IMR-90 (cell line): ENCODE results near the gene ACOXL. TPM values are rescaled to one million over a fixed set of nuclear protein-coding genes. Genes with fewer than 3 reads are reported as not detected.

Experiments used
- ATAC-seq: fragments of 200-7000 bp; cut with Tn5 transposase; 2 replicates; pipeline ENCODE4 v1.9.1; 2020; ENCODE audit warnings: low read depth, mild to moderate bottlenecking, moderate library complexity
- BruUV-seq: library from RNA; stranded (reverse); fragments of 400-500 nt; replicated peaks from 2 replicates; lab custom pipeline; 2021; lab: Mats Ljungman, UMichigan
- CTCF ChIA-PET: fragments of 300-600 bp; formaldehyde crosslinking; extraction: SDS; loops from one replicate; lab custom pipeline; 2021; ENCODE audit warnings: antibody characterized with exemption; lab: Yijun Ruan, JAX
- POLR2A ChIA-PET: fragments of 300-600 bp; sonication (Branson Sonifier 250); formaldehyde crosslinking; loops from one replicate; lab custom pipeline; 2022; ENCODE audit warnings: antibody characterized with exemption; ENCODE audit not compliant: unreplicated experiment; lab: Charles Lee
- DNase-seq: peaks from one replicate; pipeline ENCODE4 v3.0.0; 2013
- H2AFZ ChIP-seq: replicated peaks from 2 replicates; pipeline ENCODE3; 2013; ENCODE audit warnings: low read length, mild to moderate bottlenecking; ENCODE audit not compliant: poor library complexity
- H2AK5ac ChIP-seq: 2 replicates; pipeline ENCODE4 v1.6.1; 2013; ENCODE audit warnings: low read depth, low read length, inconsistent platforms
- H2AK9ac ChIP-seq: replicated peaks from 2 replicates; pipeline ENCODE3; 2013; ENCODE audit warnings: mild to moderate bottlenecking, low read depth, low read length, moderate library complexity; ENCODE audit not compliant: poor library complexity
- H2BK120ac ChIP-seq: 2 replicates; pipeline ENCODE4 v1.6.1; 2013; ENCODE audit warnings: low read depth, low read length, inconsistent platforms
- H2BK15ac ChIP-seq: 3 replicates; pipeline ENCODE4 v1.6.1; 2013; ENCODE audit warnings: low read depth, low read length, inconsistent platforms
- H2BK20ac ChIP-seq: 2 replicates; pipeline ENCODE4 v1.6.1; 2013; ENCODE audit warnings: low read depth, mild to moderate bottlenecking, inconsistent platforms, low read length, moderate library complexity
- H2BK5ac ChIP-seq: 2 replicates; pipeline ENCODE4 v1.6.1; 2013; ENCODE audit warnings: mild to moderate bottlenecking, low read depth, low read length, inconsistent platforms; ENCODE audit not compliant: poor library complexity, severe bottlenecking
- H3K14ac ChIP-seq: replicated peaks from 2 replicates; pipeline ENCODE4 v1.6.1; 2013; ENCODE audit warnings: low read depth, low read length, inconsistent platforms
- H3K18ac ChIP-seq: 2 replicates; pipeline ENCODE4 v1.6.1; 2013; ENCODE audit warnings: low read depth, low read length, control low read depth
- H3K23ac ChIP-seq: 2 replicates; pipeline ENCODE4 v1.6.1; 2013; ENCODE audit warnings: low read depth, low read length, inconsistent platforms
- H3K27ac ChIP-seq: 2 replicates; pipeline ENCODE4 v1.5.1; 2013; ENCODE audit warnings: mild to moderate bottlenecking, control low read depth, low read length; ENCODE audit not compliant: insufficient read depth
- H3K27me3 ChIP-seq: 2 replicates; pipeline ENCODE4 v1.6.1; 2013; ENCODE audit warnings: low read length; ENCODE audit not compliant: control insufficient read depth, insufficient read depth
- H3K36me3 ChIP-seq: 2 replicates; pipeline ENCODE4 v1.6.1; 2013; ENCODE audit warnings: low read length, mixed read lengths; ENCODE audit not compliant: control insufficient read depth, insufficient read depth
- H3K4ac ChIP-seq: 2 replicates; pipeline ENCODE4 v1.6.1; 2013; ENCODE audit warnings: low read depth, low read length, inconsistent platforms
- H3K4me1 ChIP-seq: 2 replicates; pipeline ENCODE4 v1.6.1; 2013; ENCODE audit warnings: low read length, mixed read lengths; ENCODE audit not compliant: control insufficient read depth, insufficient read depth
- H3K4me2 ChIP-seq: 2 replicates; pipeline ENCODE4 v1.6.1; 2013; ENCODE audit warnings: low read depth, mild to moderate bottlenecking, control low read depth, low read length, moderate library complexity
- H3K4me3 ChIP-seq: 2 replicates; pipeline ENCODE4 v1.5.1; 2013; ENCODE audit warnings: low read depth, mild to moderate bottlenecking, control low read depth, low read length, moderate library complexity; ENCODE audit not compliant: insufficient read depth
- H3K56ac ChIP-seq: 2 replicates; pipeline ENCODE4 v1.6.1; 2013; ENCODE audit warnings: low read length, inconsistent platforms; ENCODE audit not compliant: insufficient read depth; ENCODE audit errors: extremely low read depth
- H3K79me1 ChIP-seq, 2 experiments: 2 replicates each; pipeline ENCODE4 v1.6.1; 2013; ENCODE audit warnings: low read length in 2 of 2, inconsistent platforms in 1 of 2, low read depth in 1 of 2
- H3K9ac ChIP-seq: 2 replicates; pipeline ENCODE4 v1.6.1; 2013; ENCODE audit warnings: low read depth, low read length, control low read depth
- H3K9me1 ChIP-seq: 2 replicates; pipeline ENCODE4 v1.6.1; 2013; ENCODE audit warnings: low read length, inconsistent platforms; ENCODE audit not compliant: insufficient read depth
- H3K9me3 ChIP-seq: 2 replicates; pipeline ENCODE4 v1.6.1; 2013; ENCODE audit warnings: low read length; ENCODE audit not compliant: control insufficient read depth, insufficient read depth
- H4K20me1 ChIP-seq: 2 replicates; pipeline ENCODE4 v1.6.1; 2013; ENCODE audit warnings: low read length, inconsistent platforms; ENCODE audit not compliant: insufficient read depth
- H4K5ac ChIP-seq: 2 replicates; pipeline ENCODE4 v1.6.1; 2013; ENCODE audit warnings: mild to moderate bottlenecking, low read depth, low read length, control low read depth
- H4K8ac ChIP-seq, 2 experiments: 2 replicates each; pipeline ENCODE4 v1.6.1; 2013; ENCODE audit warnings: low read depth in 2 of 2, low read length in 2 of 2, control low read depth in 1 of 2, inconsistent platforms in 1 of 2
- H4K91ac ChIP-seq: 2 replicates; pipeline ENCODE4 v1.6.1; 2013; ENCODE audit warnings: low read depth, low read length, inconsistent platforms; ENCODE audit not compliant: insufficient read depth
- BHLHE40 ChIP-seq: fragments of 150-350 bp; IDR thresholded peaks from 2 replicates; pipeline ENCODE4 v1.6.1; 2016; ENCODE audit warnings: mild to moderate bottlenecking, low read depth, low read length
- CEBPB ChIP-seq: IDR thresholded peaks from 2 replicates; pipeline ENCODE4 v1.6.1; 2012; ENCODE audit warnings: low read depth, low read length, improper control_type of control experiment
- FOS ChIP-seq: fragments of 150-350 bp; IDR thresholded peaks from 2 replicates; pipeline ENCODE4 v1.6.1; 2016; ENCODE audit warnings: low read depth, low read length
- MAFK ChIP-seq: IDR thresholded peaks from 2 replicates; pipeline ENCODE4 v1.6.1; 2012; ENCODE audit warnings: low read depth, low read length, improper control_type of control experiment
- MXI1 ChIP-seq: IDR thresholded peaks from 2 replicates; pipeline ENCODE4 v1.6.1; 2012; ENCODE audit warnings: low read depth, mild to moderate bottlenecking, low read length, moderate library complexity, borderline replicate concordance
- NFE2L2 ChIP-seq: fragments of 150-350 bp; IDR thresholded peaks from 2 replicates; pipeline ENCODE4 v1.6.1; 2016; ENCODE audit warnings: low read depth, mild to moderate bottlenecking, low read length
- POLR2A ChIP-seq: IDR thresholded peaks from 2 replicates; pipeline ENCODE4 v1.6.1; 2012; ENCODE audit warnings: mild to moderate bottlenecking, low read depth, low read length
- RAD21 ChIP-seq: IDR thresholded peaks from 2 replicates; pipeline ENCODE4 v1.6.1; 2012; ENCODE audit warnings: low read length, improper control_type of control experiment
- RCOR1 ChIP-seq: IDR thresholded peaks from 2 replicates; pipeline ENCODE4 v1.6.1; 2012; ENCODE audit warnings: mild to moderate bottlenecking, low read length, improper control_type of control experiment; ENCODE audit not compliant: insufficient replicate concordance
- RFX5 ChIP-seq: IDR thresholded peaks from 2 replicates; pipeline ENCODE4 v1.8.0; 2012; ENCODE audit warnings: low read depth, mild to moderate bottlenecking, low read length, moderate library complexity
- SMC3 ChIP-seq: fragments of 150-350 bp; IDR thresholded peaks from 2 replicates; pipeline ENCODE4 v1.6.1; 2016; ENCODE audit warnings: low read depth, mild to moderate bottlenecking, antibody characterized with exemption, low read length, moderate library complexity
- WGBS, 2 experiments: methylation state at CpG; one replicate each; pipeline versions ENCODE4 v1.1.5 to v1.1.7; 2013; ENCODE audit warnings: missing lambda C conversion rate in 2 of 2; ENCODE audit not compliant: insufficient read length in 1 of 2; ENCODE audit errors: extremely low coverage in 2 of 2; 5-methylcytosine and 5-hydroxymethylcytosine counted together
- dilution Hi-C: fragments of 300-500 bp; cut with HindIII; formaldehyde crosslinking; loops from one replicate; pipeline ENCODE4 v1.14.3; 2018; ENCODE audit warnings: low sequenced_read_pairs; ENCODE audit not compliant: unreplicated experiment
- in situ Hi-C: fragments of 300-500 bp; cut with MboI; formaldehyde crosslinking; loops from 3 replicates; pipeline ENCODE4 v1.14.3; 2019; ENCODE audit warnings: low sequenced_read_pairs, inconsistent platforms, mixed read lengths
- intact Hi-C: fragments of 100-400 bp; cut with micrococcal nuclease; formaldehyde crosslinking; loops from 2 replicates; pipeline ENCODE4 v1.10.0; 2022
- polyA plus RNA-seq, 3 experiments: library from polyadenylated mRNA; depleted of rRNA; stranded (reverse); fragments of >200 nt; gene quantifications; 2 replicates each; pipeline ENCODE4 v1.2.3, GENCODE V29; 2012; ENCODE audit warnings: low replicate concordance in 1 of 3
- total RNA-seq: library from RNA; depleted of rRNA; stranded (reverse); fragments of >200 nt; gene quantifications from 2 replicates; pipeline ENCODE4 v1.2.3, GENCODE V29; 2012
- TF ChIP-seq, protein P1 (sequence below): fragments of 150-350 bp; IDR thresholded peaks from 2 replicates; pipeline ENCODE4 v1.6.1; 2017; ENCODE audit warnings: mild to moderate bottlenecking, antibody characterized with exemption, low read length, low read depth
- TF ChIP-seq, protein P2 (sequence below): fragments of 150-350 bp; IDR thresholded peaks from 2 replicates; pipeline ENCODE4 v1.6.1; 2016; ENCODE audit warnings: low read depth, mild to moderate bottlenecking, low read length, moderate library complexity, borderline replicate concordance
- TF ChIP-seq, protein P3 (sequence below): conservative IDR thresholded peaks from 2 replicates; pipeline ENCODE4 v1.5.1; 2012; ENCODE audit warnings: mild to moderate bottlenecking, low read depth, low read length, improper control_type of control experiment

The ACOXL gene
- total and polyA plus RNA-seq, 2 of the 4 experiments (the other 2 are of a cell fraction), result not detected

DNA sequence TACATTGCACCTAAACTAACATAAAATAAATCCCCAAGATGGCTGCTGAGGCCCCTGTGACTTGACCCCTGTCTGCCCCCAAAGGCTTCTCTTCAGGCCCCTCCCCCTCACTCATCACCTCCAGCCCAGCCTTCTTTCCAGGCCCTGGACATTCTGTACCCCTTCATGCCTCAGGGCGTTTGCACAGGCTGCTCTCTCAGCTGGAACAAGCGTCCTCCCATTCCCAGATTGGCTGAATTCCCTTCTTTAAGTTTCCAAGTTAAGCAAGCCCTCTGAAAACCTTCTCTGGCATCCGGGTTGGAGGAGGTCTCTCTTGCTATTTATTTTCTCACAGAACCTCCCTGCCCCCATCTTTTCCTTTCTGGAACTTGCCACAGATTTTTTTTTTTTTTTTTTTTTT is 223.2 kb downstream of the ACOXL start:
- Histone ChIP-seq H4K91ac (no peak overlapping the region), H3K18ac (no peak overlapping the region), H3K4ac (no peak overlapping the region), H3K4me1 (no peaks in the 10 kb centered on the region), H3K9me3 (no peaks in the 10 kb centered on the region), H3K9me1 (no peaks in the 10 kb centered on the region), H2AK9ac (no peak overlapping the region), H3K14ac (no peak overlapping the region), H3K79me1 (no peaks in the 10 kb centered on the region), H4K5ac (no peak overlapping the region), H2BK20ac (no peak overlapping the region), H3K4me2 (no peak overlapping the region), H3K27ac (no peak overlapping the region), H2BK15ac (no peak overlapping the region), H2AFZ (no peak overlapping the region), H3K9ac (no peak overlapping the region), H3K36me3 (no peaks in the 10 kb centered on the region), H2BK120ac (no peak overlapping the region), H3K4me3 (no peak overlapping the region), H2AK5ac (no peak overlapping the region), H2BK5ac (no peak overlapping the region), H3K56ac (no peak overlapping the region), H4K20me1 (no peaks in the 10 kb centered on the region), H4K8ac (no peak overlapping the region), H3K27me3 (peaks cover 18% of the 10 kb centered on the region), H3K23ac (no peak overlapping the region)
- BruUV-seq, result no TSS peak
- dilution Hi-C loops, result no loop called here
- intact Hi-C loops, result no loop called here
- WGBS, 2 experiments, result no CpG with 5 or more reads among the region's 3 CpGs
- DNase-seq, result no peak
- ChIA-PET CTCF (no interaction called here), POLR2A (no interaction called here)
- in situ Hi-C loops, result no loop called here
- TF ChIP-seq RFX5 (no peak), CEBPB (no peak), MAFK (no peak), BHLHE40 (no peak), SMC3 (no peak), NFE2L2 (no peak), RCOR1 (no peak), POLR2A (no peak), FOS (no peak), RAD21 (no peak), MXI1 (no peak)
- TF ChIP-seq, protein P1, sequence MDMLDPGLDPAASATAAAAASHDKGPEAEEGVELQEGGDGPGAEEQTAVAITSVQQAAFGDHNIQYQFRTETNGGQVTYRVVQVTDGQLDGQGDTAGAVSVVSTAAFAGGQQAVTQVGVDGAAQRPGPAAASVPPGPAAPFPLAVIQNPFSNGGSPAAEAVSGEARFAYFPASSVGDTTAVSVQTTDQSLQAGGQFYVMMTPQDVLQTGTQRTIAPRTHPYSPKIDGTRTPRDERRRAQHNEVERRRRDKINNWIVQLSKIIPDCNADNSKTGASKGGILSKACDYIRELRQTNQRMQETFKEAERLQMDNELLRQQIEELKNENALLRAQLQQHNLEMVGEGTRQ, result no peak
- TF ChIP-seq, protein P2, sequence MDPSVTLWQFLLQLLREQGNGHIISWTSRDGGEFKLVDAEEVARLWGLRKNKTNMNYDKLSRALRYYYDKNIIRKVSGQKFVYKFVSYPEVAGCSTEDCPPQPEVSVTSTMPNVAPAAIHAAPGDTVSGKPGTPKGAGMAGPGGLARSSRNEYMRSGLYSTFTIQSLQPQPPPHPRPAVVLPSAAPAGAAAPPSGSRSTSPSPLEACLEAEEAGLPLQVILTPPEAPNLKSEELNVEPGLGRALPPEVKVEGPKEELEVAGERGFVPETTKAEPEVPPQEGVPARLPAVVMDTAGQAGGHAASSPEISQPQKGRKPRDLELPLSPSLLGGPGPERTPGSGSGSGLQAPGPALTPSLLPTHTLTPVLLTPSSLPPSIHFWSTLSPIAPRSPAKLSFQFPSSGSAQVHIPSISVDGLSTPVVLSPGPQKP, result no peak
- TF ChIP-seq, protein P3, sequence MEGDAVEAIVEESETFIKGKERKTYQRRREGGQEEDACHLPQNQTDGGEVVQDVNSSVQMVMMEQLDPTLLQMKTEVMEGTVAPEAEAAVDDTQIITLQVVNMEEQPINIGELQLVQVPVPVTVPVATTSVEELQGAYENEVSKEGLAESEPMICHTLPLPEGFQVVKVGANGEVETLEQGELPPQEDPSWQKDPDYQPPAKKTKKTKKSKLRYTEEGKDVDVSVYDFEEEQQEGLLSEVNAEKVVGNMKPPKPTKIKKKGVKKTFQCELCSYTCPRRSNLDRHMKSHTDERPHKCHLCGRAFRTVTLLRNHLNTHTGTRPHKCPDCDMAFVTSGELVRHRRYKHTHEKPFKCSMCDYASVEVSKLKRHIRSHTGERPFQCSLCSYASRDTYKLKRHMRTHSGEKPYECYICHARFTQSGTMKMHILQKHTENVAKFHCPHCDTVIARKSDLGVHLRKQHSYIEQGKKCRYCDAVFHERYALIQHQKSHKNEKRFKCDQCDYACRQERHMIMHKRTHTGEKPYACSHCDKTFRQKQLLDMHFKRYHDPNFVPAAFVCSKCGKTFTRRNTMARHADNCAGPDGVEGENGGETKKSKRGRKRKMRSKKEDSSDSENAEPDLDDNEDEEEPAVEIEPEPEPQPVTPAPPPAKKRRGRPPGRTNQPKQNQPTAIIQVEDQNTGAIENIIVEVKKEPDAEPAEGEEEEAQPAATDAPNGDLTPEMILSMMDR, result no peak
- ATAC-seq, result no peak
